ENCODE data around the gene MPPED2.
"Not testable (repeated sequence)": the region's sequence is repeated elsewhere in the genome, so short reads cannot be mapped to it uniquely, and the experiment has no call there.

- TF ChIP-seq, protein P1, sequence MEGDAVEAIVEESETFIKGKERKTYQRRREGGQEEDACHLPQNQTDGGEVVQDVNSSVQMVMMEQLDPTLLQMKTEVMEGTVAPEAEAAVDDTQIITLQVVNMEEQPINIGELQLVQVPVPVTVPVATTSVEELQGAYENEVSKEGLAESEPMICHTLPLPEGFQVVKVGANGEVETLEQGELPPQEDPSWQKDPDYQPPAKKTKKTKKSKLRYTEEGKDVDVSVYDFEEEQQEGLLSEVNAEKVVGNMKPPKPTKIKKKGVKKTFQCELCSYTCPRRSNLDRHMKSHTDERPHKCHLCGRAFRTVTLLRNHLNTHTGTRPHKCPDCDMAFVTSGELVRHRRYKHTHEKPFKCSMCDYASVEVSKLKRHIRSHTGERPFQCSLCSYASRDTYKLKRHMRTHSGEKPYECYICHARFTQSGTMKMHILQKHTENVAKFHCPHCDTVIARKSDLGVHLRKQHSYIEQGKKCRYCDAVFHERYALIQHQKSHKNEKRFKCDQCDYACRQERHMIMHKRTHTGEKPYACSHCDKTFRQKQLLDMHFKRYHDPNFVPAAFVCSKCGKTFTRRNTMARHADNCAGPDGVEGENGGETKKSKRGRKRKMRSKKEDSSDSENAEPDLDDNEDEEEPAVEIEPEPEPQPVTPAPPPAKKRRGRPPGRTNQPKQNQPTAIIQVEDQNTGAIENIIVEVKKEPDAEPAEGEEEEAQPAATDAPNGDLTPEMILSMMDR (optimal IDR thresholded peaks at IDR 0.05 in 1 of 3, IDR thresholded peaks at IDR 0.05 in 1 of 3, conservative IDR thresholded peaks at IDR 0.05 in 1 of 3; ENCODE audit: extremely low read depth in 1 of 3, insufficient read depth in 2 of 3, low read length in 3 of 3) = not testable (repeated sequence)
- not testable (repeated sequence) for TF ChIP-seq EZH2 (IDR thresholded peaks at IDR 0.05; ENCODE audit: low read length)
These were observed 31.6 kb downstream of the MPPED2 start for GRCh38 chr11:30554587-30554986.

All from keratinocyte (primary cell).